CD1c-positive myeloid dendritic cell (primary cell): ENCODE results near the gene ZNF438.
"Not testable (repeated sequence)": the region's sequence is repeated elsewhere in the genome, so short reads cannot be mapped to it uniquely, and the experiment has no call there.

Experiments
- DNase-seq: peaks from one replicate; pipeline ENCODE4 v3.0.0-alpha.2; 2016; ENCODE audit errors: extremely low spot score

Gene ZNF438

DNA sequence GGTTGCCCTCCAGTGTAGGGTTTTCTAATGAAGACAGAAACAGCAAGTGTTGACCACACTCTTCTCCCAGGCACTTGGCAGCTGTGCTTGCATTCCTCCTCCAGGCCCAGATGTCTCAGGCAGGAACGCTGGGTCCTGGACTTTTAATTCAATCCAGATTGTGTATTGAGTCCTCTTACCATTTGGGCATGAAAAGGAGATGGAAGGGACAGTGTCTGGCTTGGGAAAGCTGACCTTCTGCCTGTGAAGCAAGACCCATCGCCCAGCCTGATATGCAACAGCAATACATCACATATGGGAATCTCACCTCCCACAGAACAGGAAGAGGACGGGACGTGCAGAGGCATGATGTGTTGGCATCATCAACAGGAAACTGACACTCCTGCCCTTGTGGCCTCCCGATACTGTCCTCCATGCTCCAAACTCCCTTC lies 227.8 kb downstream of the ZNF438 start:
- no peak for DNase-seq

DNA sequence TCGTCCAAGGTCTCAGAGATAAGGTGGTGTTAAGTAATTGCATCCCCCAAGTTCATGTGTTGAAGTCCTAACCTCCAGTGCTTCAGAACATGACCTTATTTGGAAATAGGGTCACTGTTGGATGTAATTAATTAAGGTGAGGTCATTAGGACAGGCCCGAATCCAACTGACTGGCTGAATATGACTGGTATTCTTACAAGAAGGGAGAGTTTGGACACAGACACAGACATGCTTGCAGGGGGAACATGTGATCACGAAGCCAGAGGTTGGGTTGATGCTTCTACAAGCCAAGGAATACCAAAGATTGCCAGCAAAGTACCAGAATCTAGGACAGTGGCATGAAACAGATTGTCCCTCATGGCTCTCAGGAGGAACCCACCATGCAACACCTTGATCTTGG lies 228.6 kb downstream of the ZNF438 start:
- DNase-seq, result no peak

DNA sequence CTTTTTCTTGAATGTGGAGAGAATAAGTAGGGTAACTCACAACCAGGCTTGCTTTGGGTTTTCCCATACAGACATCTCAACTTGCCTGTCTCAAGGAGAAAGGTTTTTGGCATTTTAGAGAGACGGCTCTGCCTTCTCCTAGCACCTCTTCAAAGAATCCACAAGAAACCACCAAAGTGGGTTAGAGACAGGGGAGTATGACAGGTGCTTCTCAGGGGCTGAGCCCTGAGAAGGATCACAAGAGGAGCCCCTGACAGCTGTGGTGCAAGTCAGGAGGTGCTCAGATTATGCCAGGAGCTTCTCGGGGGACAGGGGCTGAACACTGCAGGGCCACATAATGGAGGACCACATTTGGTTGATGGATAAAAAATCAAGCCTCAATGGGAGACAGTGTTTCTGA lies 231.3 kb downstream of the ZNF438 start:
- no peak for DNase-seq

DNA sequence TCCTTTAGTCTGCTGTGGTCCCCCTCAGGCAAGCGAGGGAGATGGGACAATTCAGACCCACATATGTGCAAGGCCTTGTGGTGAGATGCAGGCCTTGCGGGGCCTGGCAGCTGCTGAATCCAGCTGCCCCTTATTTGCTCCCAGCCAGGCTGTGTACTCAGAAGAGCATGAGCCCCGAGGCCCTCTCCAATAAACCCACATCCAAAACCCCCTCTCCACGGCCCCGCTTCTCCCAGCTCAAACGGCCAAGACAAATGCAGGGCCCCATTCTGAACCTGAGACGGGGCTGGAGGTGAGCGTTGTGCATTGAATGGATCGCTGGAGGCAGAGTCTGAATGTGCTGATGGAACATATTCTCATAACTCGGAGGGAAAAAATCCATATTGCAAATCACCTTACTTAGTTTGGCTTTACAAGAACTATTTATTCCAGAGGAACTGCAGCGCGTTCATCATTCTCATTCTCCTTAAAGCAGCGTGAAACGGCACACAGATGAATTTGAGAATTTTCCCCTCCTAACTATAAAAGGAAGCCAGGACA lies 232.9 kb downstream of the ZNF438 start:
- DNase-seq, result no peak

DNA sequence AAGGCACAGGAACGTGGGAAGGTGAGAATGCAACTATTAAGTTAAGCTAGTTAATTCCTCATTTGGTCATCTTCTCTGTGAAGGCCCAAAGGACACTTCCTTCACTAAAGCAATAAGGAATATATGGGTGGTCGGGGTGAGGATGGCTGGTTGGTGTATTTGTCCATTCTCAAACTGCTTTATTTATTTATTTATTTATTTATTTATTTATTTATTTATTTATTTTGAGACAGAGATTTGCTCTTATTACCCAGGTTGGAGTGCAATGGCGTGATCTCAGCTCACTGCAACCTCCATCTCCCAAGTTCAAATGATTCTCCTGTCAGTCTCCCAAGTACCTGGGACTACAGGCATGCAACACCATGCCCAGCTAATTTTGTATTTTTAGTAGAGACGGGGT lies 236.6 kb downstream of the ZNF438 start:
- not testable (repeated sequence) for DNase-seq
